Measurements from ENCODE around the gene NRIP1. TPM values are rescaled to one million over a fixed set of nuclear protein-coding genes. Genes with fewer than 3 reads are reported as not detected.
A peak's percentile ranks its signal among the peaks of the same experiment; 100 is the strongest.

The NRIP1 gene
- 10 to 100 TPM in 11 of 12 donors, not detected in 1; 28.1 to 76.8 (median 52.7) TPM for polyA plus RNA-seq (ENCODE audit: insufficient read length in 12 of 12)
- long read RNA-seq, donor 1, full-length matches to known transcripts: 13 of 13 reads
- long read RNA-seq, donor 1, partial matches to known transcripts: 0 of 13 reads
- long read RNA-seq, donor 1, other reads (novel, unspliced or antisense): 0 of 13 reads
- long read RNA-seq, donor 2, full-length matches to known transcripts: 12 of 12 reads
- long read RNA-seq, donor 2, partial matches to known transcripts: 0 of 12 reads
- long read RNA-seq, donor 2, other reads (novel, unspliced or antisense): 0 of 12 reads
- long read RNA-seq, donor 3, full-length matches to known transcripts: 7 of 7 reads
- long read RNA-seq, donor 3, partial matches to known transcripts: 0 of 7 reads
- long read RNA-seq, donor 3, other reads (novel, unspliced or antisense): 0 of 7 reads
- long read RNA-seq, donor 4, full-length matches to known transcripts: 8 of 8 reads
- long read RNA-seq, donor 4, partial matches to known transcripts: 0 of 8 reads
- long read RNA-seq, donor 4, other reads (novel, unspliced or antisense): 0 of 8 reads
- long read RNA-seq, donor 5, full-length matches to known transcripts: 19 of 19 reads
- long read RNA-seq, donor 5, partial matches to known transcripts: 0 of 19 reads
- long read RNA-seq, donor 5, other reads (novel, unspliced or antisense): 0 of 19 reads
- long read RNA-seq, donor 6, full-length matches to known transcripts: 8 of 8 reads
- long read RNA-seq, donor 6, partial matches to known transcripts: 0 of 8 reads
- long read RNA-seq, donor 6, other reads (novel, unspliced or antisense): 0 of 8 reads
- long read RNA-seq, donor 7, full-length matches to known transcripts: 8 of 8 reads
- long read RNA-seq, donor 7, partial matches to known transcripts: 0 of 8 reads
- long read RNA-seq, donor 7, other reads (novel, unspliced or antisense): 0 of 8 reads
- long read RNA-seq, donor 8, full-length matches to known transcripts: 15 of 15 reads
- long read RNA-seq, donor 8, partial matches to known transcripts: 0 of 15 reads
- long read RNA-seq, donor 8, other reads (novel, unspliced or antisense): 0 of 15 reads
- long read RNA-seq, donor 9, full-length matches to known transcripts: 4 of 4 reads
- long read RNA-seq, donor 9, partial matches to known transcripts: 0 of 4 reads
- long read RNA-seq, donor 9, other reads (novel, unspliced or antisense): 0 of 4 reads
- long read RNA-seq, donor 10, full-length matches to known transcripts: 11 of 11 reads
- long read RNA-seq, donor 10, partial matches to known transcripts: 0 of 11 reads
- long read RNA-seq, donor 10, other reads (novel, unspliced or antisense): 0 of 11 reads
- long read RNA-seq, donor 11, full-length matches to known transcripts: 8 of 8 reads
- long read RNA-seq, donor 11, partial matches to known transcripts: 0 of 8 reads
- long read RNA-seq, donor 11, other reads (novel, unspliced or antisense): 0 of 8 reads

- DNase-seq: peak; percentile 95
These were observed at the start of gene NRIP1 for GRCh38 chr21:15064576-15065391. Gene NRIP1, minus strand, starts transcription at chr21:15065000. Its CDS starts 96,808 bp downstream, at chr21:14968192.

DNA sequence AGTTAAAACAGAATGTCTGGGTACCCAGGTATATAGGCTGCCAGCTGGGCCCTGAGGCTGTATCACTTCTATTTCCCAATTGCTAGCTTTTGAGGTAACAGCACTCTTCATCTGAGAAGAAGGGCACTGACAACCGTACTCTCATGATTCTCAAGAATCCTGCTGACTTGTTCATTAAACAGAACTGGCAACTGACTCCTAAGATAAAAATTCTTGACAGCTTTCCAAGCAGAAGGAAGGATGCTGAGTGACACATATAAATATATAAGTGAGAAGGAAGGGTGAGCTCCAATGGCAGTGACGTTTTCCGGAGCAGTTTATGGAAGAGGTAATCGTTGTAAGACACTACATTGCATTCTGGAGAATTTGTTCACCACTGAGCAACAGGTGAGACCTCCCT is 48.1 kb upstream of the NRIP1 start:
- DNase-seq: no peak

- DNase-seq: no peak
These were observed 44.0 kb upstream of the NRIP1 start for GRCh38 chr21:15108801-15109200.

- no peak for DNase-seq
These were observed 39.7 kb upstream of the NRIP1 start for GRCh38 chr21:15104470-15104869.

DNA sequence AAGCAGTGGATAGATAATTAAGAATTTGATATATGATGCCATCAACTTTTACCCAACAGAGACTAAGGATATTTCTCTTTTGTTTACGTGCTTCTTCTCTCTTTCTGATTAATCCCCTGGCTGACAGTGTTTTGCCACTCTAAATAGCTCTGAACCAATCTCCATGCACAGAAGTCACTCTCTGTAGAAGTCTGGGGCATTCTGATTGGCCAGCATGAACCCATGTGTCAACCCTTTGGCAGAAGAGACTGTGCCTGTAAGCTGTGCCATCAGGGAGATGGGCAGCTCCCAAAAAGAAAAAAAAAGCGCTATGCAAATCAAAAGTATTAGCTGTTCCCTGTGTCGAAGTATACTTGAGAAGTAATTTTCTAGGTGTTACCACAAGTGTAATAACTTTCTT is 34.1 kb upstream of the NRIP1 start:
- no peak for DNase-seq

DNA sequence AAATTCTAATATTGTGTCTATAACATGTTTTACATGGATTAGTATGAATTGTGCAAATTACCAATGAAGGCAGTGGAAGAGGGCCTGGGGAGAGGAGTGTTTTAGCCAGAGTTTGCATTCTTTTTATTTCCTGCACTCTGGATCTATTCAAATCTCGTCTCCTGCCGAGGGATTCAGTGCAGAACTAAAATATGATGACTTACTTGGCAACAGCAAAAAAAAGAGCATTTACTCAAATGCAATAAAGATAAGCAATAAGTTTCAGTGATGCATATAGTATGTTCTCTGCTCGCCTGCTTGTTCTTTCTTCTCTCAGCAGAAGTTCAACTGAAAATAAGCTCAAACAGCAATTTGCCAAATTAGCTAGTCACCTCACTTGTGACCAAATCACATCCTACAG is 33.4 kb upstream of the NRIP1 start:
- DNase-seq: no peak

GRCh38 chr21:15097580-15097979 is 32.8 kb upstream of the NRIP1 start:
- DNase-seq: no peak

DNA sequence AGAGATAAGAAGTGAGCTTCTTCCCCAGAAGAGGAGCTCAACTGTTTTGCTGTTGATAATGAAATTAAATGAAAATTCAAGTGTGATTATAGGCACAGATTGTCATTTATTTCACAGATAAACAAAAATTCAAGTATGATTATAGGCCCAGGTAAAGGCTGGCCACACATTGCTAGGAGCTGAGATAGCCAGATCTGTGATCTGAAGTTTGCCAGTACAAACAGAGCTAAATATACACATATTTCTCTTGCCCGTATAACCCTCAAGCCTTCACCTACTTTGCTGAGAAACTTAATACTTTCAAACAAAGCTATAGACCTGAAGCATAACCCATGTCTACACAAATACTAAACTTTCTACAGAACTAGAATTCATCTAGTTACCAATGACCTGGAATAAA is 31.3 kb upstream of the NRIP1 start:
- no peak for DNase-seq

DNA sequence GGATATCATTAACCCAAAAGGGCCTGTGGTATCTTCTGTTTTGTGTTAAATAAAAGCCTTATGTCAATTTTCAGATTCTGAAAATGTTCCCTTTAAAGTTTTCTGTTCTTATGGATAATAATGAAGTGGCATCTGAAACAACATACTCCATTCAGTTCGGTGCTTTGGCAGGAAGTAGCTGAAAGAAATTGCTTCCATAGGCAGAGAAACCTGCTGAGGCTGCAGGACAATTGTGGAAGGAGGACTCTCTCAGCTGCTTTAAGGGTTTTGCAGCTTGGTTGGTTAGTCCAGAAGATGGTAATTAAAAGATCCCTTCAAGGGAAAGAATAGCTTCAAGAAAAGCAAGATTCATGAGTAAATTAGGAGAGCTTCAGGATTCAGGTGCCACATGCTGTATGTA is 30.5 kb upstream of the NRIP1 start:
- DNase-seq: no peak

GRCh38 chr21:15094706-15095105 is 29.9 kb upstream of the NRIP1 start:
- no peak for DNase-seq

DNA sequence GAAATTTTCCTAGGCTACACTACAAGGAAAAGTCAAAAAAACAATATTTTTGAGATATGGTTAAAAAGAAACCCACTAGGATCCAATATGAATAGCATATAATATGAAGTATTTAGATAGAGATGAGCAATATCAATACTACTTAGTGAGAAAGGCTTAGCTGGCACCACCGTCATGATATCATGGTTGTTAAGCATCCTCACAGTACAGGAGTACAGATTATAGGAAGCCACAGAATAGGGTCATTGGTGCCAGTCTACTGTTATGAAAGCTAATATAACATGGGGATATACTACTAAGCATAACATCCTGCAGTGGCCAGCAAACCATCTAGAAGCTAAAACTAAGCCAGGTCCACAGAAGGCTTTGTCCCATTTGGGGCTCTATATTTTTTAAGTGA is 28.4 kb upstream of the NRIP1 start:
- DNase-seq: no peak

DNA sequence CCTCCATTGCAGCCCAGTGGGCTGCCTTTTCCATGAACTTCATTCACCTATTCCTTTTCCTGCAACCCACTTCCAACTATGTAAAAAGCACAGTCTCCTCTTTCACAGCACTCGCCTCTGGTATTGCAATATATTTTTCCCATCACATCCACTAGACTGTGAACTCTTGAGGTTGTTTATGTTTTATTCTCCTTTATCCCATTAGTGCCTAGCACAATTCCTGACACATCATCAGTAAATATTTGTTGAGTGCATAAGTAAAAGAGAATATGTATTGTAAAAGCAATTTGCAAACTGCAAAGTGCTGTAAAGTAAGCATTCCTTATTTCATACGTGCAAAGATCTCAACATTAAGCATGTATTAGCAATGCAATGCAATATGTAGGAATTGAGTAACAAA is 27.9 kb upstream of the NRIP1 start:
- no peak for DNase-seq

GRCh38 chr21:15090390-15090789 is 25.6 kb upstream of the NRIP1 start:
- DNase-seq: no peak

- no peak for DNase-seq
These were observed 23.7 kb upstream of the NRIP1 start for GRCh38 chr21:15088488-15088887.

DNA sequence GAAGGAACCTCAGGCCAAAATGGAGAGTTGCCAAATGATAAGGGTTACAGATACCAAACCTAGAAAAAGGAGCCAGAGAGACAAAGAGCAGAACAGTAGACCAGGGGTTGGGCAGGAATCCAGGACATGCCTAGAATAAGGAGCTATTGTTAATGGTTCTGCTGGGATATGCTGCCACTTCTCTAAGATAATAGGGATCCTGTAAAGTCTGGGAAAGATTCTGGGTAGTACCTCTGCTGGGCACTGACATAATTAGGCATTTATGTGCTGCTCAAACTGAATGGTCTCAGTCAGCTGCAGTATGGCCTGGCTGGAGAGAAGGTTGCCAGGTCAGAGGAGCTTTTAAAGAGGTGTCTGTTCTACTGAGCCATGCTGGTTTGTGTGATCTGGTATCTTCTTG is 19.9 kb upstream of the NRIP1 start:
- no peak for DNase-seq

GRCh38 chr21:15080526-15080925 is 15.7 kb upstream of the NRIP1 start:
- DNase-seq: no peak

- DNase-seq: no peak
These were observed 14.5 kb upstream of the NRIP1 start for GRCh38 chr21:15079269-15079668.

DNA sequence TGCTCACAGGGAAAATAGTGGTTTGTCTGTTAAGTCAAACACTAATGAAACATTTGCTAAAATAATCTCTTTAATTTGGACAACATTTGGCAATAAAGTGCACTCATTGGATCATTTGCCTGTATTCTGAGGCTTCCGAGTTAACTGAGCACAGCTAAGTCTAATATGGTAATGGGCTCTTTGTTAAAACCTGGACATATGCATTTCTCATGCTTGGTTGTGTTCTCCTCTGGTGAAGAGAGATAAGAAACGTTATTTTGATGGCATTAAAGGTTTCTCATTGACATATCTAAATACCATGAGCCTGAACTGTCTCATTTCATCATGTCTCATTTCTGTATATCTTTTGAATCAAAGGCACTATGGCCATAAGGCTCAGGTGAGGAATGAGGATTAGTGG is 13.4 kb upstream of the NRIP1 start:
- DNase-seq: no peak

DNA sequence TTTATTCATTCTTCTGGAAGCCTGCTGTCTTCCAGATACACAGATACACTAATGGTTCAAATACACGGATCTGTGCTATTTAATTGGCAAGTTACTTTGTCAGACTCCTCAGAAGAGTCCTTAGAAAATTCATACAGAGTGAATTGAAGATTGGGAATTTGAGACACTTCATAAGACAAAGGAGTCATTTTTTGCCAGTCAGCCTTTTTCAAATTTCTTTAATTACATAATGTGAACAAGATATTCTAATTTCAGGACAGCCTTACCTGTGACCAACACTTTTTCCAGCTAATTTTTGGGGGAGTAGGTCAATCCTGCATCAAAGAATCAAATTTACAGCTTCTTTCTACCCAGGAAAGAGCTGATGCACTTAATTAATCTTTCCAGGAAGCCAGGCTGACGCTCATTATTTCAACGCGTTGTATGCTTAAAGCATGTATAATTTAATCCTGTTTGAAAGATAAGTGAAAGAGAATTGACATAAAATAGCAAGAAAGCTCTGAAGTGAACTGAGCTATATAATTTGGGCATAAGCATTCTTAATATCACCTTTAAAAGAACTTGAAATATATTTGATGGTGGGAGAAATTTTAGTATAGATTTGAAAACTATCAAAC is 12.8 kb upstream of the NRIP1 start:
- DNase-seq: no peak

- no peak for DNase-seq
These were observed 11.9 kb upstream of the NRIP1 start for GRCh38 chr21:15076730-15077129.

All from muscle of arm (tissue), 14 donors.